ENCODE results near the gene ZNF593OS. TPM values are rescaled to one million over a fixed set of nuclear protein-coding genes. Genes with fewer than 3 reads are reported as not detected.

ZNF593OS gene
- total RNA-seq, 3 donors from 2014 or later, result not detected

DNA sequence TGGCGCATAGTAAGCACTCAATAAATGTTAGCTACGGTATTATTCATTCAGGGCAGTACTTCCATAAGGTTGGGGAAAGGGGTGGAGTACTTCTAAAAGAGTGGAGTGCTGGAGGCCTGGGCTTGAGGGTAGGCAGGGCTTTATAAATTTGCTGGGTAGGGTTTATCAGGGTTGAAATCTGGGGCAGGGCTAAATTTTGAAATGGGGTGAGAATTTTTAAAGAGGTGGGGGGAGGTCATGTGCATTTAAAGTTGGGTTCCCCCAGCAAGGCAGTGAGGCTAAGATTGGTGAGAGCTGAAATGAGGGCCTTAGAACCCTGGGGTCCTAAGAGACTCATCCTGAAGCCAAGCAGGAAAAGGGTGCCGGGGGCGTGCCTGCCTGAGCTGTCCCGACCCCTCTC is 28.8 kb upstream of the ZNF593OS start:
- Histone ChIP-seq H3K27ac (no peak overlapping the region), H3K9me3 (no peaks in the 10 kb centered on the region), H3K4me3 (no peak overlapping the region), H3K27me3 (no peaks in the 10 kb centered on the region), H3K36me3 (no peaks in the 10 kb centered on the region), H3K4me1 (no peaks in the 10 kb centered on the region)
- no peak for DNase-seq (ENCODE audit: low spot score in 2 of 2)
- intact Hi-C loops (cut with DNase I; ENCODE audit: low total_unique reads), result no loop called here
- TF ChIP-seq, protein P1, sequence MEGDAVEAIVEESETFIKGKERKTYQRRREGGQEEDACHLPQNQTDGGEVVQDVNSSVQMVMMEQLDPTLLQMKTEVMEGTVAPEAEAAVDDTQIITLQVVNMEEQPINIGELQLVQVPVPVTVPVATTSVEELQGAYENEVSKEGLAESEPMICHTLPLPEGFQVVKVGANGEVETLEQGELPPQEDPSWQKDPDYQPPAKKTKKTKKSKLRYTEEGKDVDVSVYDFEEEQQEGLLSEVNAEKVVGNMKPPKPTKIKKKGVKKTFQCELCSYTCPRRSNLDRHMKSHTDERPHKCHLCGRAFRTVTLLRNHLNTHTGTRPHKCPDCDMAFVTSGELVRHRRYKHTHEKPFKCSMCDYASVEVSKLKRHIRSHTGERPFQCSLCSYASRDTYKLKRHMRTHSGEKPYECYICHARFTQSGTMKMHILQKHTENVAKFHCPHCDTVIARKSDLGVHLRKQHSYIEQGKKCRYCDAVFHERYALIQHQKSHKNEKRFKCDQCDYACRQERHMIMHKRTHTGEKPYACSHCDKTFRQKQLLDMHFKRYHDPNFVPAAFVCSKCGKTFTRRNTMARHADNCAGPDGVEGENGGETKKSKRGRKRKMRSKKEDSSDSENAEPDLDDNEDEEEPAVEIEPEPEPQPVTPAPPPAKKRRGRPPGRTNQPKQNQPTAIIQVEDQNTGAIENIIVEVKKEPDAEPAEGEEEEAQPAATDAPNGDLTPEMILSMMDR (IDR thresholded peaks at IDR 0.05), result no peak
- no peak for TF ChIP-seq POLR2AphosphoS5 (IDR thresholded peaks at IDR 0.05)
- TF ChIP-seq POLR2A (IDR thresholded peaks at IDR 0.05), result no peak

DNA sequence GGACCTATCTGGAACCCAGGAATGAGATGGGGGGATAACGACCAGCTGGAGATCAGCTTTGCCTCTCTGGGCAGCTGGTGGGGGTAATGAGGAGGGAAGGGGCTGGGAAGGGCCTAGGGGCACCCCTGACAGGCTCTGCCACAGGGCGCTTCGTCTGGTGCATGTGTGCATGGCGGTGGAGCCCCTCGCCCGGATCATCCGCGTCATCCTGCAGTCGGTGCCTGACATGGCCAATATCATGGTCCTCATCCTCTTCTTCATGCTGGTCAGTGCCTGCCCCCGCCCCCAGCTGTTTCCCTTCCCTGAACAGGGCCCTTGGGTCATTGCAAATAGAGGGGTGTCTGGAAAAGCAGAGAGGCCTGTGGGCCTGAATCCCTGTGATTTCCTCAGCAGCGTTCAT is 26.2 kb upstream of the ZNF593OS start:
- no peaks in the 10 kb centered on the region for H3K27me3 ChIP-seq
- no peaks in the 10 kb centered on the region for H3K36me3 ChIP-seq
- H3K9me3 ChIP-seq, result no peaks in the 10 kb centered on the region
- DNase-seq (ENCODE audit: low spot score in 2 of 2), result no peak
- intact Hi-C loops (cut with DNase I; ENCODE audit: low total_unique reads), result loop anchor here (5.0 kb wide), 1 partner anchor 226 kb away; no protein-coding TSS in a partner anchor
- no peak overlapping the region for H3K27ac ChIP-seq
- no peak overlapping the region for H3K4me3 ChIP-seq
- TF ChIP-seq POLR2A (IDR thresholded peaks at IDR 0.05), result no peak
- no peaks in the 10 kb centered on the region for H3K4me1 ChIP-seq

DNA sequence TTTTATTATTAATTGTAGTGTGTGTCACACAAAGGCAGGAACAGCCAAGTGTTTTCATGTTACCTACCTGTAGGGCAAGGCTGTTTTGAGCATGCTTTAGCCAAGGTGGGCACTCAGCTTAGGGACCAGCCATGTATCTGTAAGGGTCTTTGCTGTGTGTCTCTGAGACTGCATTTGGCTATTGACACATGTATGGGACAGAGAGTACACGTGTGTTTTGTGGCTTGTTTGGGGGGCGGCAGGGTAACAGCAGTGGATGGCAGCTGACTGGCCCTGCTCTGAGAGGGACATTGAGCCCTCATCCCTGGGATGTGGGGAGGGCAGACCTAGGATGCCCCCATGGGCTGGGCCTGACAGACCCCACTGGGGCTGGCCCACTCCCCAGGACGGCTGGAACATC is 25.7 kb upstream of the ZNF593OS start:
- no peaks in the 10 kb centered on the region for H3K27me3 ChIP-seq
- intact Hi-C loops (cut with DNase I; ENCODE audit: low total_unique reads), result loop anchor here (5.0 kb wide), 1 partner anchor 225 kb away; no protein-coding TSS in a partner anchor
- TF ChIP-seq POLR2A (IDR thresholded peaks at IDR 0.05) (no peak), POLR2AphosphoS5 (IDR thresholded peaks at IDR 0.05) (no peak)
- TF ChIP-seq, protein P1 (IDR thresholded peaks at IDR 0.05), result no peak

DNA sequence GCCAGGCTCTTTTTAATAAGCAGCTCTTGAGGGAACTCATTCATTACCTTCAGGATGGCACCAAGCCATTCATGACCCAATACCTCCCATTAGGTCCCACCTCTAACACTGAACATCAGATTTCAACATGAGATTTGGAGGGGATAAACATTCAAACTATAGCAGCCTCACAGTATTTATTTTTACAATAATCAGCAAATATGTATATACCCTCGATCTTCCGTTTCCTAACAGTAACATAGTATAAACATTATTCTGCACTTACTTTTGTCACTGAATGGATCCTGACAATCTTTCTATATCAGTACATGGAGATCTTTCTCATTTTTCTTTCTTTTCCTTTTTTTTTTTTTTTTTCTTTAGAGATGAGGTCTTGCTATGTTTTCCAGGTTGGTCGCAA is 24.2 kb upstream of the ZNF593OS start:
- H3K4me1 ChIP-seq, result no peaks in the 10 kb centered on the region
- no peaks in the 10 kb centered on the region for H3K9me3 ChIP-seq
- TF ChIP-seq, protein P1 (IDR thresholded peaks at IDR 0.05), result no peak
- TF ChIP-seq POLR2A (IDR thresholded peaks at IDR 0.05) (no peak), POLR2AphosphoS5 (IDR thresholded peaks at IDR 0.05) (no peak)
- no peak for DNase-seq (ENCODE audit: low spot score in 2 of 2)
- H3K27ac ChIP-seq, result no peak overlapping the region
- no peak overlapping the region for H3K4me3 ChIP-seq
- H3K36me3 ChIP-seq, result no peaks in the 10 kb centered on the region
- intact Hi-C loops (cut with DNase I; ENCODE audit: low total_unique reads), result loop anchor here (5.0 kb wide), 1 partner anchor 224 kb away; no protein-coding TSS in a partner anchor
- H3K27me3 ChIP-seq, result no peaks in the 10 kb centered on the region

More for the DNA sequence above, 25.7 kb upstream of the ZNF593OS start:
- no peaks in the 10 kb centered on the region for H3K9me3 ChIP-seq
- no peak overlapping the region for H3K27ac ChIP-seq
- no peaks in the 10 kb centered on the region for H3K36me3 ChIP-seq
- H3K4me1 ChIP-seq, result no peaks in the 10 kb centered on the region
- H3K4me3 ChIP-seq, result no peak overlapping the region
- DNase-seq (ENCODE audit: low spot score in 2 of 2), result no peak

DNA sequence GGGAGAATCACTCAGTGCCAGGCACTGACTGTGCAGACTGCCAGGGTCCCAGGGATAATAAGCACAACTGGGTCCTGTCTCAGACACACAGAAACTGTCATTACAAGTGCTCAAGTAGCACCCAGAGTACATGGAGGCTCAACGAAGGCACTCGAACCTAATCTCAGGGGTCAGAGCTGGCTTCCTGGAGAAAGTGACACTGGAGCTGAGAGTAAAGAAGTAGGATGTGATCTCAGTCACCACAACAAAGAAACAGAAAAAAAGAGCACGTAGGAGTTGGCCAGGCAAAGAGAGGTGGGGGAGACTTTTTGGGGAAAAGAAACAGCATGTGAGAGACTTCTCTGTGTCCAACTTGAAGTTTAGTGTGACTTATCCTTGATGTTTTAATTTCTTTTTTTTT is 20.1 kb upstream of the ZNF593OS start:
- no peaks in the 10 kb centered on the region for H3K4me1 ChIP-seq
- intact Hi-C loops (cut with DNase I; ENCODE audit: low total_unique reads), result no loop called here
- H3K36me3 ChIP-seq, result no peaks in the 10 kb centered on the region
- TF ChIP-seq, protein P1 (IDR thresholded peaks at IDR 0.05), result no peak
- no peak for TF ChIP-seq POLR2AphosphoS5 (IDR thresholded peaks at IDR 0.05)
- no peak for TF ChIP-seq POLR2A (IDR thresholded peaks at IDR 0.05)
- H3K27me3 ChIP-seq, result no peaks in the 10 kb centered on the region
- DNase-seq (ENCODE audit: low spot score in 2 of 2), result no peak
- H3K4me3 ChIP-seq, result no peak overlapping the region
- H3K9me3 ChIP-seq, result no peaks in the 10 kb centered on the region
- no peak overlapping the region for H3K27ac ChIP-seq

All from breast epithelium (tissue), 4 donors.